ENCODE measurements around the gene DNAJC13.

GRCh38 chr3:132564070-132564465 lies 146.8 kb downstream of the DNAJC13 start:
- TF ChIP-seq CTCF (IDR thresholded peaks at IDR 0.05), result no peak
- no peak for TF ChIP-seq POLR2A (IDR thresholded peaks at IDR 0.05)
- TF ChIP-seq POLR2AphosphoS5 (IDR thresholded peaks at IDR 0.05), result no peak
- no peak for TF ChIP-seq EP300 (IDR thresholded peaks at IDR 0.05; ENCODE audit: low read depth)

All from transverse colon (tissue), 4 donors.